ENCODE data around the gene NDUFAF4.

NDUFAF4 gene

DNA sequence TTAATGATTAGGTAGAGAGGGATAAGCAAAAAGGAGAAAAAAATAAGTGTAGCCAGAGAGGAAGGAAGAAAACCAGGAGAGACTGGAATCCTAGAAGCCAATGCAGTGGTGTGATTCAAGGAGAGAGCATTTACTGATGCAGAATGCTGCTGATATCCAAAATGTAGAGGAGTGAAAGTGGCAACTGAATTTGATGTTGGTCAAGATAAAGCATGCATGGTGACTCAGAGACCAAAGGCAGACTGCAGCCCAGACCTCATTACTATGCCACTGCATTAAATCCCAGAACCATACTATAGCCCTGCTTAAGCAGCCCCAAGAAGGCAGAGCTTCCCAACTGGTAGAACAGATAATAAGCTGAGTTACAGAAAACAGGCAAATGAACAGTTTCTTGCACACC, 42.6 kb upstream of the NDUFAF4 start:
- TF ChIP-seq FOXP2 (optimal IDR thresholded peaks at IDR 0.05; ENCODE audit: borderline replicate concordance, extremely low read depth, extremely low read length, insufficient read depth) (no peak), TAF1 (IDR thresholded peaks at IDR 0.05; ENCODE audit: borderline replicate concordance, insufficient read depth, low read length) (no peak), POLR2AphosphoS5 (IDR thresholded peaks at IDR 0.05; ENCODE audit: low read depth, low read length) (no peak), SIN3A (IDR thresholded peaks at IDR 0.05; ENCODE audit: borderline replicate concordance, insufficient read depth, low read length) (no peak)
- TF ChIP-seq, protein P1, sequence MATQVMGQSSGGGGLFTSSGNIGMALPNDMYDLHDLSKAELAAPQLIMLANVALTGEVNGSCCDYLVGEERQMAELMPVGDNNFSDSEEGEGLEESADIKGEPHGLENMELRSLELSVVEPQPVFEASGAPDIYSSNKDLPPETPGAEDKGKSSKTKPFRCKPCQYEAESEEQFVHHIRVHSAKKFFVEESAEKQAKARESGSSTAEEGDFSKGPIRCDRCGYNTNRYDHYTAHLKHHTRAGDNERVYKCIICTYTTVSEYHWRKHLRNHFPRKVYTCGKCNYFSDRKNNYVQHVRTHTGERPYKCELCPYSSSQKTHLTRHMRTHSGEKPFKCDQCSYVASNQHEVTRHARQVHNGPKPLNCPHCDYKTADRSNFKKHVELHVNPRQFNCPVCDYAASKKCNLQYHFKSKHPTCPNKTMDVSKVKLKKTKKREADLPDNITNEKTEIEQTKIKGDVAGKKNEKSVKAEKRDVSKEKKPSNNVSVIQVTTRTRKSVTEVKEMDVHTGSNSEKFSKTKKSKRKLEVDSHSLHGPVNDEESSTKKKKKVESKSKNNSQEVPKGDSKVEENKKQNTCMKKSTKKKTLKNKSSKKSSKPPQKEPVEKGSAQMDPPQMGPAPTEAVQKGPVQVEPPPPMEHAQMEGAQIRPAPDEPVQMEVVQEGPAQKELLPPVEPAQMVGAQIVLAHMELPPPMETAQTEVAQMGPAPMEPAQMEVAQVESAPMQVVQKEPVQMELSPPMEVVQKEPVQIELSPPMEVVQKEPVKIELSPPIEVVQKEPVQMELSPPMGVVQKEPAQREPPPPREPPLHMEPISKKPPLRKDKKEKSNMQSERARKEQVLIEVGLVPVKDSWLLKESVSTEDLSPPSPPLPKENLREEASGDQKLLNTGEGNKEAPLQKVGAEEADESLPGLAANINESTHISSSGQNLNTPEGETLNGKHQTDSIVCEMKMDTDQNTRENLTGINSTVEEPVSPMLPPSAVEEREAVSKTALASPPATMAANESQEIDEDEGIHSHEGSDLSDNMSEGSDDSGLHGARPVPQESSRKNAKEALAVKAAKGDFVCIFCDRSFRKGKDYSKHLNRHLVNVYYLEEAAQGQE (IDR thresholded peaks at IDR 0.05; ENCODE audit: insufficient read depth in 1 of 2, low read depth in 2 of 2, low read length in 2 of 2): no peak

DNA sequence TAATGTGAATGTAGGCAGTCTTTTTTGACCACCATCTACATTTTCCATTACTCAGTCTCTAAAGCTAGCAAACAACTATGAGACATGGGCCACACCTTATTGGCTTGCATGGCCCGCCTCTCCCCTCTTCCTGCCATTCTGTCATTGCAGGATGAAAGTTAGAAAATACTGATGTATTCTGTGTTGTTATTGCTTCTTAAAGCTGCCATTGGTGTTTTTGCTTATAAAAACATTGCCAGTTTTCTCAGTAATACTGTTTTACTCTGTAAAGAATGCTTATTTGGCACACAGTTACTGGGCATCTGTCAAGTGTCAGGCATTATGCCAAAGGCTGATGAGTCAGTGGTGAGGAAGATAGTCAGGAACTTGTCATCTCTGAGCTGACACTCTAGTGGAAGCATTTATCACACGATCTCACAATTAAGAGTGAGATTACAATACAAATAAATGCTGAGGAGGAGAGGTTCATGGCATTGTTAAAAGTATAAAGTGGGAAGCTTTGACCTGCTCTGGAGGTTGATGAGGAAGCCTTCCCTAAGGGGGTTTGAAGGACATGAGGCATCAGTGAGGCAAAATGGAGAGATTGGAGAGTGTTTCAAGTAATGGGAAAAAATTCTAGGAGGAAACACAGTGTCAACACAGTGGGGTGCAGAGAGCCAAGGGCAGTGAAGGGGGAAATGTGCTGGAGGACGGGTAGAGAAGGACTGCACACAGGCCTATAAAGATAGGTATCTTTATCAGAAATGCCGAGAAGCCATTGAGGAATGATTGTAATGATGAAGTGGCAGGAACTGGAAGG, 41.5 kb upstream of the NDUFAF4 start:
- TF ChIP-seq TAF1 (IDR thresholded peaks at IDR 0.05; ENCODE audit: borderline replicate concordance, insufficient read depth, low read length) (no peak), FOXP2 (optimal IDR thresholded peaks at IDR 0.05; ENCODE audit: borderline replicate concordance, extremely low read depth, extremely low read length, insufficient read depth) (no peak), SIN3A (IDR thresholded peaks at IDR 0.05; ENCODE audit: borderline replicate concordance, insufficient read depth, low read length) (no peak), POLR2AphosphoS5 (IDR thresholded peaks at IDR 0.05; ENCODE audit: low read depth, low read length) (no peak)
- TF ChIP-seq, protein P1 (IDR thresholded peaks at IDR 0.05; ENCODE audit: insufficient read depth in 1 of 2, low read depth in 2 of 2, low read length in 2 of 2): no peak

DNA sequence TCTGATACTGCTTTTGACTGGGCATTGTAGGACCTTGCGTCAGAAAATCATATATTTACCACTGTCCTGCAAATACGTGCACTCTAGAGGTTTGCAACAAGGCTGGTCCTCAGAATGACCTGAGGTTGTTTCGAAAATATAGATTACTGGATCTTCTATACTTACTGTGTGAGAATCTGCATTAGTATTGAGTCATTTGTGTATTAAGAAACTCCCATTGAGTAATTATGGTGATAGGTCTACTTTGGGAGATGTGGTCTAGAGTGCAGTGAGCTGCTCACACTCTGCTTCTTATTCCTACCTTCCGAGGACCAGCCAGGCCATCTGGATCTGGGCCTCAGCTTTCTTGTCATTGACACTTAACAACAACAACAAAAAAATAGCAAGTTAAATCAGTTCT, 36.4 kb upstream of the NDUFAF4 start:
- TF ChIP-seq, protein P1 (IDR thresholded peaks at IDR 0.05; ENCODE audit: insufficient read depth in 1 of 2, low read depth in 2 of 2, low read length in 2 of 2): no peak

DNA sequence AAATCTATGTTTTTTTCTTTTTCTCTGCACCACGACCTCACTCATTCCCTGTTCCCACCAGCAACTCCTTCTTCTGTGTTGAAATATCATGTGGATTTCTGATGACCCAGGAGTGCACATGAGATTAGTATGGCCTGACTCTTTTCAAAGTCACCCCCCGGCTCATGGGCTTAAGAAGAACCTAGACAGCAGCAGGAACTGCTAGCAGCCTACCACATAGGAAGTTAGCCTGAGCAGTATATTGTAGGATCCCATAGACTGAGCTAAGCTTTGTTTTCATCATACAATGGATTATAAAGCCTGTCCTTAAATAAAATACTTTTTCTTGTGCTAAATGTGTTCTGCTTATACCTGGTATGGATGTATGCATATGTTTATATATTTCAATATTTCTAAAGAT, 33.5 kb upstream of the NDUFAF4 start:
- no peak for TF ChIP-seq SIN3A (IDR thresholded peaks at IDR 0.05; ENCODE audit: borderline replicate concordance, insufficient read depth, low read length)
- TF ChIP-seq, protein P1 (IDR thresholded peaks at IDR 0.05; ENCODE audit: insufficient read depth in 1 of 2, low read depth in 2 of 2, low read length in 2 of 2): no peak
- TF ChIP-seq FOXP2 (optimal IDR thresholded peaks at IDR 0.05; ENCODE audit: borderline replicate concordance, extremely low read depth, extremely low read length, insufficient read depth): no peak
- no peak for TF ChIP-seq TAF1 (IDR thresholded peaks at IDR 0.05; ENCODE audit: borderline replicate concordance, insufficient read depth, low read length)
- no peak for TF ChIP-seq POLR2AphosphoS5 (IDR thresholded peaks at IDR 0.05; ENCODE audit: low read depth, low read length)

DNA sequence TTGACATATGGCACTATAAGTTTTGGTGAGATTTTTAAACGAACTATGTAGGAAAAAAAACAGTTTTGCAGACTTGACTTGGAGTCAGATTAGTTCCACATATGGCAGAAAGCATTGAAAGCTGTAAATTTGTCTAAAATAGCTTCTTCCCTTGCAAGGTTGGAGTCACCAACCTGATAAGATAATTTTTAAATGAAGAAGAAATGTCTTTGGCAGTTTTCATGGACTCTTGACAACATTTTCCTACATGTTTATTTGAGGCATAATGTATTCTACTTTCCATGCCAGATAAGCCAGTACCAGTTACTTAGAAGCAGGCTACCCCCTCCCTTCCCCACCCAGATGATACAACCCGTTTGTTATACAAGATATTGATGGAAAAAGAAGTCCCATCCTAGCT, 32.0 kb upstream of the NDUFAF4 start:
- TF ChIP-seq POLR2AphosphoS5 (IDR thresholded peaks at IDR 0.05; ENCODE audit: low read depth, low read length) (no peak), SIN3A (IDR thresholded peaks at IDR 0.05; ENCODE audit: borderline replicate concordance, insufficient read depth, low read length) (no peak), TAF1 (IDR thresholded peaks at IDR 0.05; ENCODE audit: borderline replicate concordance, insufficient read depth, low read length) (no peak), FOXP2 (optimal IDR thresholded peaks at IDR 0.05; ENCODE audit: borderline replicate concordance, extremely low read depth, extremely low read length, insufficient read depth) (no peak)
- TF ChIP-seq, protein P1 (IDR thresholded peaks at IDR 0.05; ENCODE audit: insufficient read depth in 1 of 2, low read depth in 2 of 2, low read length in 2 of 2): no peak
